A673 (cell line): ENCODE measurements around the gene GRIA1. TPM values are rescaled to one million over a fixed set of nuclear protein-coding genes. Genes with fewer than 3 reads are reported as not detected.

ENCODE experiments used
- BruUV-seq: library from RNA; stranded (reverse); fragments of 400-500 nt; replicated peaks from 2 replicates; lab custom pipeline; 2021; lab: Mats Ljungman, UMichigan
- CTCF ChIA-PET: fragments of 300-600 bp; sonication (Branson Sonifier 250); formaldehyde crosslinking; loops from one replicate; lab custom pipeline; 2022; ENCODE audit warnings: antibody characterized with exemption; lab: Charles Lee
- POLR2A ChIA-PET: fragments of 300-600 bp; sonication (Branson Sonifier 250); formaldehyde crosslinking; loops from one replicate; lab custom pipeline; 2022; ENCODE audit warnings: antibody characterized with exemption; ENCODE audit not compliant: low non-redundant PET; lab: Charles Lee
- DNase-seq: peaks from one replicate; pipeline ENCODE4 v3.0.0-alpha.2; 2015; ENCODE audit warnings: low spot score
- H3K27ac ChIP-seq: fragments of 200-600 bp; sonication (generic); 2 replicates; pipeline ENCODE4 v1.5.1; 2016; ENCODE audit warnings: mixed run types, low read depth, mild to moderate bottlenecking, mixed read lengths, antibody characterized with exemption, low read length; ENCODE audit not compliant: poor library complexity, severe bottlenecking
- H3K27me3 ChIP-seq: fragments of 200-600 bp; sonication (generic); replicated peaks from 2 replicates; pipeline ENCODE4 v1.6.1; 2017; ENCODE audit warnings: mixed run types, low read depth, mild to moderate bottlenecking, mixed read lengths, antibody characterized with exemption, low read length; ENCODE audit not compliant: insufficient read depth, poor library complexity
- H3K36me3 ChIP-seq: fragments of 200-600 bp; sonication (generic); 2 replicates; pipeline ENCODE4 v1.6.1; 2016; ENCODE audit warnings: mixed run types, mild to moderate bottlenecking, mixed read lengths, antibody characterized with exemption, low read length; ENCODE audit not compliant: insufficient read depth, poor library complexity, severe bottlenecking
- H3K4me1 ChIP-seq: fragments of 200-600 bp; sonication (generic); 2 replicates; pipeline ENCODE4 v1.6.1; 2017; ENCODE audit warnings: mixed run types, mild to moderate bottlenecking, mixed read lengths, antibody characterized with exemption, low read length; ENCODE audit not compliant: insufficient read depth, poor library complexity, severe bottlenecking
- H3K4me3 ChIP-seq: fragments of 200-600 bp; sonication (generic); 2 replicates; pipeline ENCODE4 v1.5.1; 2016; ENCODE audit warnings: low read depth, mixed run types, mild to moderate bottlenecking, mixed read lengths, low read length; ENCODE audit not compliant: poor library complexity, severe bottlenecking
- H3K9me3 ChIP-seq: fragments of 200-600 bp; sonication (generic); 2 replicates; pipeline ENCODE4 v1.6.1; 2016; ENCODE audit warnings: mixed run types, low read depth, mild to moderate bottlenecking, mixed read lengths, antibody characterized with exemption, low read length; ENCODE audit not compliant: poor library complexity, severe bottlenecking
- EZH2 ChIP-seq: fragments of 200-600 bp; sonication (generic); IDR thresholded peaks from 2 replicates; pipeline ENCODE4 v1.6.1; 2017; ENCODE audit warnings: borderline replicate concordance, low read depth, mild to moderate bottlenecking, mixed read lengths, antibody characterized with exemption, low read length; ENCODE audit not compliant: poor library complexity, severe bottlenecking
- intact Hi-C: fragments of 100-400 bp; cut with micrococcal nuclease; formaldehyde crosslinking; loops from one replicate; pipeline ENCODE4 v1.10.0; 2022; ENCODE audit not compliant: unreplicated experiment
- total RNA-seq: library from RNA; stranded (reverse); gene quantifications from 2 replicates; pipeline ENCODE4 v1.2.3, GENCODE V29; 2021
- TF ChIP-seq, protein P1 (sequence below): fragments of 300-800, 200-600 bp; sonication (generic); conservative IDR thresholded peaks from 2 replicates; pipeline ENCODE4 v1.5.1; 2017; ENCODE audit warnings: low read depth, mild to moderate bottlenecking, antibody characterized with exemption, low read length, moderate library complexity, mixed read lengths

The GRIA1 gene
- total RNA-seq, 1 experiment from 2014 or later: 0.69 TPM

DNA sequence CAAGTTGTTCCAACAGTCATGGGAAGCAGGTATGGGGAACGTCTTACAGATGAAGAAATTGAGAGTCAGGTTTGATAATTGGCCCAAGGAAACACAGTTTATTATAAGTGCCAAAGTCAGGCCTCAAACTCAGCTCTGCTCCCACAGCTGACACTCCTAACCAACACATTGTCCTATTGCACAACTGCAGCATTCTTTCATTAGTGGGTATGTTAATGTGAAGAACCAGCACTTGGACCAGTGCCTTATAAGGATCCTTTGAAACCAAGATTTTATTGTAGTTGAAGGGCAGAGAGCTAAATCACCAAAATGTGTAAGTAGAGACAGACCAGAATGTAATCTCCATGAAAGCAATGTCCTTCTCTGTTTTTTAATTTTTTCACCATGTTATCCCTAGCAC lies 56.1 kb downstream of the GRIA1 start:
- BruUV-seq: no TSS peak
- Histone ChIP-seq H3K27me3 (no peaks in the 10 kb centered on the region), H3K9me3 (no peaks in the 10 kb centered on the region), H3K36me3 (no peaks in the 10 kb centered on the region), H3K4me1 (peaks cover 5% of the 10 kb centered on the region), H3K27ac (no peak overlapping the region), H3K4me3 (no peak overlapping the region)
- TF ChIP-seq EZH2: no peak
- TF ChIP-seq, protein P1, sequence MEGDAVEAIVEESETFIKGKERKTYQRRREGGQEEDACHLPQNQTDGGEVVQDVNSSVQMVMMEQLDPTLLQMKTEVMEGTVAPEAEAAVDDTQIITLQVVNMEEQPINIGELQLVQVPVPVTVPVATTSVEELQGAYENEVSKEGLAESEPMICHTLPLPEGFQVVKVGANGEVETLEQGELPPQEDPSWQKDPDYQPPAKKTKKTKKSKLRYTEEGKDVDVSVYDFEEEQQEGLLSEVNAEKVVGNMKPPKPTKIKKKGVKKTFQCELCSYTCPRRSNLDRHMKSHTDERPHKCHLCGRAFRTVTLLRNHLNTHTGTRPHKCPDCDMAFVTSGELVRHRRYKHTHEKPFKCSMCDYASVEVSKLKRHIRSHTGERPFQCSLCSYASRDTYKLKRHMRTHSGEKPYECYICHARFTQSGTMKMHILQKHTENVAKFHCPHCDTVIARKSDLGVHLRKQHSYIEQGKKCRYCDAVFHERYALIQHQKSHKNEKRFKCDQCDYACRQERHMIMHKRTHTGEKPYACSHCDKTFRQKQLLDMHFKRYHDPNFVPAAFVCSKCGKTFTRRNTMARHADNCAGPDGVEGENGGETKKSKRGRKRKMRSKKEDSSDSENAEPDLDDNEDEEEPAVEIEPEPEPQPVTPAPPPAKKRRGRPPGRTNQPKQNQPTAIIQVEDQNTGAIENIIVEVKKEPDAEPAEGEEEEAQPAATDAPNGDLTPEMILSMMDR: no peak
- no peak for DNase-seq
- ChIA-PET POLR2A (no interaction called here), CTCF (no interaction called here)
- intact Hi-C loops: no loop called here

DNA sequence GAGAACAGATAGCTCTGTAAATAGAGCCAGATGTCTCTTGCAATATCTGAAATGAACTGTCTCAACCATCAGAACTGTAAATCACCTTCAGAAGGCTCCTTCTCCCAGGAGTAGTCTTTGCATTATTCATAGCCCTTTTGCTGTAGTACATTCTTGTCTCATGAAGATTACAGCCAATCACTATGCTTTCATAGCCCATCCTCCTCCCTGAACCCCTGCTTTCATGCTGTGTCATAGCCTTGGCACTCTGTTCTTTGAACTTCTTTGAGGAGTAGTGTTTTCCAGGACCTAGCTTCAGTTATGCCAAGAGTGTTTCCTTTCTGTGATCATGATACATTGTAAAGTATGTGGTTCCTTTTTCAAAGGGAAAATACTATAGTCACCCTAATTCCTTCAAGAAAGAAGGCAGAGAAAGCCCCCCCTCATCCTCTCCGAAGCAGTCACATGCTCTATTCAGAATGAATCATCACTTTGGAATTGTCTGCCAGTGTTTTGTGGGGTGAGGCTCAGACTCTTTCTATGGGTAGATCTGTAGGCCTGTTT lies 61.1 kb downstream of the GRIA1 start:
- TF ChIP-seq EZH2: no peak
- TF ChIP-seq, protein P1: no peak
- H3K9me3 ChIP-seq: no peaks in the 10 kb centered on the region
- peak overlapping the region; percentile 87 for H3K27ac ChIP-seq
- ChIA-PET POLR2A (interaction anchor here (0.7 kb wide), 1 partner anchor 88 kb away, joined by 5 read pairs; no protein-coding TSS in a partner anchor), CTCF (no interaction called here)
- H3K4me1 ChIP-seq: peaks cover 15% of the 10 kb centered on the region
- H3K36me3 ChIP-seq: no peaks in the 10 kb centered on the region
- H3K4me3 ChIP-seq: no peak overlapping the region
- no peaks in the 10 kb centered on the region for H3K27me3 ChIP-seq
- intact Hi-C loops: loop anchor here (2.0 kb wide), 1 partner anchor 43 kb away; no protein-coding TSS in a partner anchor
- peak; percentile 76 for DNase-seq
- no TSS peak for BruUV-seq

GRCh38 chr5:153552886-153553285 lies 62.4 kb downstream of the GRIA1 start:
- no peaks in the 10 kb centered on the region for H3K27me3 ChIP-seq
- H3K4me3 ChIP-seq: no peak overlapping the region
- CTCF ChIA-PET: no interaction called here
- no TSS peak for BruUV-seq
- no peaks in the 10 kb centered on the region for H3K9me3 ChIP-seq
- H3K4me1 ChIP-seq: peaks cover 15% of the 10 kb centered on the region
- no peaks in the 10 kb centered on the region for H3K36me3 ChIP-seq
- intact Hi-C loops: loop anchor here (2.0 kb wide), 1 partner anchor 44 kb away; no protein-coding TSS in a partner anchor
- no peak overlapping the region for H3K27ac ChIP-seq
- POLR2A ChIA-PET: no interaction called here
- DNase-seq: no peak
- TF ChIP-seq, protein P1: no peak
- no peak for TF ChIP-seq EZH2
